HepG2 (cell line): Measurements from ENCODE around the gene SMIM38. TPM values are rescaled to one million over a fixed set of nuclear protein-coding genes. Genes with fewer than 3 reads are reported as not detected.
A peak's percentile ranks its signal among the peaks of the same experiment; 100 is the strongest.

Experiments used
- CREM ChIP-seq, 2 experiments: sonication (generic) in 1 of 2; formaldehyde crosslinking in 1 of 2; IDR thresholded peaks; 2 replicates each; pipeline versions ENCODE4 v1.4.0 to v1.6.1; 2016 to 2020; ENCODE audit warnings: antibody characterized with exemption in 1 of 2, mild to moderate bottlenecking in 1 of 2, missing genetic modification reagents in 1 of 2
- ETV6 ChIP-seq: sonication (generic); formaldehyde crosslinking; conservative IDR thresholded peaks from 2 replicates; pipeline ENCODE4 v1.4.0; 2020; ENCODE audit warnings: missing genetic modification reagents
- EZH2 ChIP-seq: conservative IDR thresholded peaks from 2 replicates; pipeline ENCODE4 v1.6.1; 2012; ENCODE audit warnings: mild to moderate bottlenecking, low read depth, low read length, moderate library complexity
- GATAD1 ChIP-seq: IDR thresholded peaks from 2 replicates; pipeline ENCODE4 v1.6.1; 2016; ENCODE audit warnings: missing genetic modification reagents, missing compliant biosample characterization
- HNRNPK ChIP-seq: fragments of 200-400 bp; formaldehyde crosslinking; IDR thresholded peaks from 2 replicates; pipeline ENCODE4 v1.6.1; 2018; ENCODE audit warnings: low read length, low read depth, moderate library complexity, mild to moderate bottlenecking; ENCODE audit not compliant: poor library complexity, severe bottlenecking
- KLF12 ChIP-seq: sonication (generic); formaldehyde crosslinking; IDR thresholded peaks from 2 replicates; pipeline ENCODE4 v1.4.0; 2020; ENCODE audit warnings: missing genetic modification reagents, borderline replicate concordance
- LCORL ChIP-seq, 2 experiments: fragments of 450-650 bp in 1 of 2; sonication (generic) in 1 of 2; formaldehyde crosslinking in 1 of 2; IDR thresholded peaks; 2 replicates each; pipeline versions ENCODE4 v1.5.0 to v1.6.1; 2017 to 2020; ENCODE audit warnings: antibody characterized with exemption in 1 of 2, missing genetic modification reagents in 1 of 2
- MAZ ChIP-seq, 2 experiments: sonication (generic) in 1 of 2; formaldehyde crosslinking in 1 of 2; IDR thresholded peaks; 2 replicates each; pipeline versions ENCODE4 v1.5.0 to v1.6.1; 2012 to 2020; ENCODE audit warnings: low read depth in 2 of 2, mild to moderate bottlenecking in 2 of 2, borderline replicate concordance in 1 of 2, improper control_type of control experiment in 1 of 2, low read length in 1 of 2, missing genetic modification reagents in 1 of 2, moderate library complexity in 1 of 2
- PHF21A ChIP-seq: sonication (generic); formaldehyde crosslinking; IDR thresholded peaks from 2 replicates; pipeline ENCODE4 v1.5.0; 2020; ENCODE audit warnings: mild to moderate bottlenecking, missing genetic modification reagents
- POLR2A ChIP-seq, 2 experiments: IDR thresholded peaks; 2 replicates each; pipeline ENCODE4 v1.6.1; 2011; ENCODE audit warnings: low read depth in 2 of 2, low read length in 2 of 2, mild to moderate bottlenecking in 1 of 2, moderate library complexity in 1 of 2; ENCODE audit not compliant: insufficient read depth in 1 of 2
- PTBP1 ChIP-seq: fragments of 200-400 bp; formaldehyde crosslinking; IDR thresholded peaks from 2 replicates; pipeline ENCODE4 v1.6.1; 2018; ENCODE audit warnings: low read length, low read depth; ENCODE audit not compliant: poor library complexity, severe bottlenecking
- RXRA ChIP-seq: sonication (generic); formaldehyde crosslinking; IDR thresholded peaks from 2 replicates; pipeline ENCODE4 v1.5.1; 2020; ENCODE audit warnings: missing genetic modification reagents
- SP4 ChIP-seq: sonication (generic); formaldehyde crosslinking; IDR thresholded peaks from 2 replicates; pipeline ENCODE4 v1.8.1; 2023; ENCODE audit warnings: mild to moderate bottlenecking, missing genetic modification reagents
- WIZ ChIP-seq: sonication (generic); formaldehyde crosslinking; IDR thresholded peaks from 2 replicates; pipeline ENCODE4 v1.5.1; 2020; ENCODE audit warnings: mild to moderate bottlenecking, missing genetic modification reagents
- ZEB1 ChIP-seq: IDR thresholded peaks from 2 replicates; pipeline ENCODE4 v1.6.1; 2012; ENCODE audit warnings: mild to moderate bottlenecking, low read depth, inconsistent platforms; ENCODE audit not compliant: insufficient replicate concordance
- ZFY ChIP-seq: sonication (generic); formaldehyde crosslinking; IDR thresholded peaks from 2 replicates; pipeline ENCODE4 v1.4.0; 2020; ENCODE audit warnings: missing genetic modification reagents
- ZKSCAN5 ChIP-seq: sonication (generic); formaldehyde crosslinking; IDR thresholded peaks from 2 replicates; pipeline ENCODE4 v1.5.1; 2020; ENCODE audit warnings: mild to moderate bottlenecking, missing genetic modification reagents
- ZNF143 ChIP-seq: sonication (generic); formaldehyde crosslinking; IDR thresholded peaks from 2 replicates; pipeline ENCODE4 v1.4.0; 2020; ENCODE audit warnings: missing genetic modification reagents
- ZNF256 ChIP-seq: sonication (generic); formaldehyde crosslinking; conservative IDR thresholded peaks from 2 replicates; pipeline ENCODE4 v1.4.0; 2020; ENCODE audit warnings: missing genetic modification reagents
- ZNF34 ChIP-seq: sonication (generic); formaldehyde crosslinking; IDR thresholded peaks from 2 replicates; pipeline ENCODE4 v1.4.0; 2020; ENCODE audit warnings: mild to moderate bottlenecking, missing genetic modification reagents, borderline replicate concordance
- ZNF430 ChIP-seq: sonication (generic); formaldehyde crosslinking; IDR thresholded peaks from 2 replicates; pipeline ENCODE4 v1.9.0; 2021; ENCODE audit warnings: mild to moderate bottlenecking, missing genetic modification reagents
- ZNF557 ChIP-seq: sonication (generic); formaldehyde crosslinking; IDR thresholded peaks from 2 replicates; pipeline ENCODE4 v1.4.0; 2020; ENCODE audit warnings: missing genetic modification reagents
- ZNF746 ChIP-seq: sonication (generic); formaldehyde crosslinking; IDR thresholded peaks from 2 replicates; pipeline ENCODE4 v1.8.0; 2022; ENCODE audit warnings: mild to moderate bottlenecking, missing genetic modification reagents
- ZNF839 ChIP-seq: sonication (generic); formaldehyde crosslinking; IDR thresholded peaks from 2 replicates; pipeline ENCODE4 v1.4.0; 2020; ENCODE audit warnings: missing genetic modification reagents, mild to moderate bottlenecking, borderline replicate concordance
- polyA plus RNA-seq, 8 experiments: library from polyadenylated mRNA; depleted of rRNA in 3 of 8; stranded (reverse) in 7 of 8; unstranded in 1 of 8; fragments of >200 nt; fragmentation: Illumina TruSeq in 4 of 8; extraction: Trizol in 4 of 8; gene quantifications; 2 replicates each; pipeline versions ENCODE4 v1.2.1 to v1.2.3, GENCODE V29; 2011 to 2016; ENCODE audit warnings: low read depth in 4 of 8, missing spikeins in 1 of 8, mixed read lengths in 1 of 8; ENCODE audit not compliant: insufficient read depth in 1 of 8
- total RNA-seq, 5 experiments: library from RNA; depleted of rRNA; stranded (reverse); fragments of >200 nt; fragmentation: Illumina TruSeq; extraction: Trizol; gene quantifications; 2 replicates each; pipeline ENCODE4 v1.2.3, GENCODE V29; 2016; ENCODE audit warnings: low read depth in 1 of 5
- TF ChIP-seq, protein P1 (sequence below): sonication (generic); formaldehyde crosslinking; IDR thresholded peaks from 2 replicates; pipeline ENCODE4 v1.4.0; 2020; ENCODE audit warnings: missing genetic modification reagents, borderline replicate concordance
- TF ChIP-seq, protein P2 (sequence below): sonication (generic); formaldehyde crosslinking; IDR thresholded peaks from 2 replicates; pipeline ENCODE4 v1.4.0; 2020; ENCODE audit warnings: mild to moderate bottlenecking, missing genetic modification reagents
- TF ChIP-seq, protein P3 (sequence below): sonication (generic); formaldehyde crosslinking; IDR thresholded peaks from 2 replicates; pipeline ENCODE4 v1.5.0; 2020; ENCODE audit warnings: missing genetic modification reagents

The SMIM38 gene
- total and polyA plus RNA-seq, 2 of the 13 experiments (the other 11 are each of a cell fraction or from before 2014, with no cell fraction given) = 0.30 to 0.40 TPM

DNA sequence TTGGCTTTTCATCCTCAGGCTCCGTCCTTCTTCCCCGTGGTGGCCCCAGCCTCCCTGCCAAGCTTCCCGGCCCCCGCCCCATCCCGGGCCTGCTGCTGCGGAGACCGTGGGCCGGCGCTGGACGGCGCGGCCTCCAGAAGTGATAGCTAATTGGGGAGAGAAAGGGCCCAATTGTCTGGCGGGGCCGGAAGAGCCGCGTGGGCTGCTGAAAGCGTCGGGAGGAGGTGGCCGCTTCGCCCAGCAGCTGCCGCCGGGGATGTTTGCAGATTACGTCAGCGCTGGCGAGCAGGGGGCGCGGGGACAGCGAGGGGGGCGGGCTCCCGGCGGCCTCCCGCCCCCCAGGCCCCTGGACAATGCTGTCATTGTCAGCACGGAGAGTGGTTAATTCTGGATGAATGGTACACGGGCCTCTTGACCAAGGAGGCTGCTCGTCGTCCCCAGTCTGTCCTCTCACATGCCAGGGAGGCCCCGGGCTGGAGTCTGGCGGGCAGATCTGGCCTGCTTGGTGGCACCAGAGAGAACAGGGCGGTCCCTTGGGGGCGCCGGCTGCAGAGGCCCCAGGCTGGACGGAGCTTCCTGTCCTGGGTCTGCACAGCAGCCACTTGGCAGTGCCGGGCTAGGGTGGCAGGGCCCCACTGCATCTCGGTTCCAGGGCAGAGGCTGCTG lies 1.6 kb downstream of the SMIM38 start (continued):
- TF ChIP-seq, protein P1, sequence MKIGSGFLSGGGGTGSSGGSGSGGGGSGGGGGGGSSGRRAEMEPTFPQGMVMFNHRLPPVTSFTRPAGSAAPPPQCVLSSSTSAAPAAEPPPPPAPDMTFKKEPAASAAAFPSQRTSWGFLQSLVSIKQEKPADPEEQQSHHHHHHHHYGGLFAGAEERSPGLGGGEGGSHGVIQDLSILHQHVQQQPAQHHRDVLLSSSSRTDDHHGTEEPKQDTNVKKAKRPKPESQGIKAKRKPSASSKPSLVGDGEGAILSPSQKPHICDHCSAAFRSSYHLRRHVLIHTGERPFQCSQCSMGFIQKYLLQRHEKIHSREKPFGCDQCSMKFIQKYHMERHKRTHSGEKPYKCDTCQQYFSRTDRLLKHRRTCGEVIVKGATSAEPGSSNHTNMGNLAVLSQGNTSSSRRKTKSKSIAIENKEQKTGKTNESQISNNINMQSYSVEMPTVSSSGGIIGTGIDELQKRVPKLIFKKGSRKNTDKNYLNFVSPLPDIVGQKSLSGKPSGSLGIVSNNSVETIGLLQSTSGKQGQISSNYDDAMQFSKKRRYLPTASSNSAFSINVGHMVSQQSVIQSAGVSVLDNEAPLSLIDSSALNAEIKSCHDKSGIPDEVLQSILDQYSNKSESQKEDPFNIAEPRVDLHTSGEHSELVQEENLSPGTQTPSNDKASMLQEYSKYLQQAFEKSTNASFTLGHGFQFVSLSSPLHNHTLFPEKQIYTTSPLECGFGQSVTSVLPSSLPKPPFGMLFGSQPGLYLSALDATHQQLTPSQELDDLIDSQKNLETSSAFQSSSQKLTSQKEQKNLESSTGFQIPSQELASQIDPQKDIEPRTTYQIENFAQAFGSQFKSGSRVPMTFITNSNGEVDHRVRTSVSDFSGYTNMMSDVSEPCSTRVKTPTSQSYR (CRISPR knock-in tag) = peak; percentile 19; the same call in 1 of the 2 replicates
- TF ChIP-seq ZNF746 (CRISPR knock-in tag) (peak; percentile 83), ZNF256 (no peak), ZNF557 (no peak), MAZ (IDR thresholded peaks at IDR 0.05; ENCODE audit: borderline replicate concordance, low read depth, low read length) (peak; percentile 64; the same call in 1 of the 2 replicates), MAZ (CRISPR knock-in tag; IDR thresholded peaks at IDR 0.05; ENCODE audit: low read depth) (no peak), ETV6 (no peak), WIZ (CRISPR knock-in tag) (no peak), PTBP1 (peak; percentile 81), GATAD1 (CRISPR knock-in tag) (peak; percentile 17; the same call in 1 of the 2 replicates), PHF21A (CRISPR knock-in tag) (peak; percentile 85), ZEB1 (no peak), ZNF430 (peak; percentile 23; the same call in 1 of the 2 replicates), KLF12 (no peak), LCORL (IDR thresholded peaks at IDR 0.05) (no peak), LCORL (CRISPR knock-in tag; IDR thresholded peaks at IDR 0.05) (peak; percentile 44; the same call in 1 of the 2 replicates), CREM (IDR thresholded peaks at IDR 0.05) (peak; percentile 36), CREM (CRISPR knock-in tag; IDR thresholded peaks at IDR 0.05) (no peak), HNRNPK (peak; percentile 43), ZFY (CRISPR knock-in tag) (peak; percentile 84), ZNF34 (CRISPR knock-in tag) (peak; percentile 23; the same call in 1 of the 2 replicates), RXRA (CRISPR knock-in tag) (peak; percentile 50; the same call in 1 of the 2 replicates), ZKSCAN5 (CRISPR knock-in tag) (no peak), EZH2 (no peak), POLR2A (IDR thresholded peaks at IDR 0.05; ENCODE audit: insufficient read depth in 1 of 2, low read depth in 2 of 2, low read length in 2 of 2) (peak in 1 of 2 experiments; percentile 26; a peak in 1 of 4 replicates), ZNF839 (CRISPR knock-in tag) (no peak), ZNF143 (CRISPR knock-in tag) (no peak; the same call in 1 of the 2 replicates), SP4 (CRISPR knock-in tag) (0 out of 2 replicates have a peak, but pooled peaks have one; percentile 17)
- TF ChIP-seq, protein P2, sequence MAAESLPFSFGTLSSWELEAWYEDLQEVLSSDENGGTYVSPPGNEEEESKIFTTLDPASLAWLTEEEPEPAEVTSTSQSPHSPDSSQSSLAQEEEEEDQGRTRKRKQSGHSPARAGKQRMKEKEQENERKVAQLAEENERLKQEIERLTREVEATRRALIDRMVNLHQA = no peak
- TF ChIP-seq, protein P3, sequence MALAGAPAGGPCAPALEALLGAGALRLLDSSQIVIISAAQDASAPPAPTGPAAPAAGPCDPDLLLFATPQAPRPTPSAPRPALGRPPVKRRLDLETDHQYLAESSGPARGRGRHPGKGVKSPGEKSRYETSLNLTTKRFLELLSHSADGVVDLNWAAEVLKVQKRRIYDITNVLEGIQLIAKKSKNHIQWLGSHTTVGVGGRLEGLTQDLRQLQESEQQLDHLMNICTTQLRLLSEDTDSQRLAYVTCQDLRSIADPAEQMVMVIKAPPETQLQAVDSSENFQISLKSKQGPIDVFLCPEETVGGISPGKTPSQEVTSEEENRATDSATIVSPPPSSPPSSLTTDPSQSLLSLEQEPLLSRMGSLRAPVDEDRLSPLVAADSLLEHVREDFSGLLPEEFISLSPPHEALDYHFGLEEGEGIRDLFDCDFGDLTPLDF (CRISPR knock-in tag) = 0 out of 2 replicates have a peak, but pooled peaks have one; percentile 56
